GM12878 (cell line): Measurements from ENCODE around the gene COG1. TPM values are rescaled to one million over a fixed set of nuclear protein-coding genes. Genes with fewer than 3 reads are reported as not detected.
A peak's percentile ranks its signal among the peaks of the same experiment; 100 is the strongest.
"Not testable (repeated sequence)": the region's sequence is repeated elsewhere in the genome, so short reads cannot be mapped to it uniquely, and the experiment has no call there.

Source experiments
- ATAC-seq: fragments of 200-7000 bp; cut with Tn5 transposase; 3 replicates; pipeline ENCODE4 v1.9.1; 2020; ENCODE audit warnings: mild to moderate bottlenecking, moderate library complexity
- BruUV-seq: library from RNA; stranded (reverse); fragments of 400-500 nt; replicated peaks from 2 replicates; lab custom pipeline; 2021; lab: Mats Ljungman, UMichigan
- CTCF ChIA-PET: fragments of 300-600 bp; sonication (Branson Sonifier 250); formaldehyde crosslinking; extraction: SDS; loops from one replicate; lab custom pipeline; 2021; ENCODE audit warnings: inconsistent platforms; lab: Yijun Ruan, JAX
- POLR2A ChIA-PET: fragments of 350-600 bp; formaldehyde crosslinking; extraction: SDS; loops from one replicate; lab custom pipeline; 2021; ENCODE audit warnings: inconsistent platforms; lab: Charles Lee
- RAD21 ChIA-PET: fragments of 300-600 bp; sonication (Branson Sonifier 250); formaldehyde crosslinking; loops from one replicate; lab custom pipeline; 2023; ENCODE audit warnings: antibody characterized with exemption; ENCODE audit not compliant: unreplicated experiment; lab: Charles Lee
- SMC1A ChIA-PET: fragments of 300-600 bp; sonication (Branson Sonifier 250); formaldehyde crosslinking; loops from one replicate; lab custom pipeline; 2023; ENCODE audit not compliant: unreplicated experiment, uncharacterized antibody; lab: Charles Lee
- DNase-seq: peaks from one replicate; pipeline ENCODE4 v3.0.0-alpha.2; 2011; ENCODE audit warnings: low read depth, low spot score
- FAIRE-seq: peaks from 3 replicates; lab custom pipeline; 2011; peaks lifted over from hg19 to GRCh38; lab: Jason Lieb, UNC
- H2AFZ ChIP-seq: 2 replicates; pipeline ENCODE4 v1.6.0; 2011; ENCODE audit warnings: low read depth, low read length, control low read depth; ENCODE audit not compliant: control insufficient read depth
- H3K27ac ChIP-seq: 2 replicates; pipeline ENCODE4 v1.5.1; 2011; ENCODE audit warnings: control low read depth; ENCODE audit not compliant: control insufficient read depth, insufficient read depth
- H3K27me3 ChIP-seq, 2 experiments: replicated peaks in 1 of 2; 2 replicates each; pipeline versions ENCODE4 v1.6.0 to v1.6.1; 2011; ENCODE audit warnings: low read length in 1 of 2; ENCODE audit not compliant: control insufficient read depth in 2 of 2, insufficient read depth in 2 of 2
- H3K36me3 ChIP-seq, 2 experiments: 2 replicates each; pipeline ENCODE4 v1.5.1; 2011; ENCODE audit warnings: low read length in 1 of 2; ENCODE audit not compliant: control insufficient read depth in 2 of 2, insufficient read depth in 2 of 2
- H3K4me1 ChIP-seq: 2 replicates; pipeline ENCODE4 v1.6.1; 2011; ENCODE audit warnings: mild to moderate bottlenecking, low read length, moderate library complexity, mixed read lengths; ENCODE audit not compliant: control insufficient read depth, insufficient read depth
- H3K4me2 ChIP-seq: 2 replicates; pipeline ENCODE4 v1.6.0; 2011; ENCODE audit warnings: control low read depth; ENCODE audit not compliant: control insufficient read depth, insufficient read depth
- H3K4me3 ChIP-seq: fragments of 200-600 bp; sonication (generic); 2 replicates; pipeline ENCODE4 v1.5.1; 2016
- H3K79me2 ChIP-seq: 2 replicates; pipeline ENCODE4 v1.6.0; 2011; ENCODE audit warnings: low read length; ENCODE audit not compliant: control insufficient read depth, insufficient read depth
- H3K9ac ChIP-seq: 2 replicates; pipeline ENCODE4 v1.8.0; 2011; ENCODE audit warnings: low read length, control low read depth, mixed read lengths; ENCODE audit not compliant: control insufficient read depth, insufficient read depth
- H3K9me3 ChIP-seq: replicated peaks from 3 replicates; pipeline ENCODE4 v1.5.1; 2011; ENCODE audit warnings: mild to moderate bottlenecking, low read length; ENCODE audit not compliant: control insufficient read depth, insufficient read depth
- H4K20me1 ChIP-seq: 2 replicates; pipeline ENCODE4 v1.6.0; 2011; ENCODE audit not compliant: control insufficient read depth, insufficient read depth
- BHLHE40 ChIP-seq, 2 experiments: fragments of 450-650 bp in 1 of 2; IDR thresholded peaks; 2 replicates each; pipeline ENCODE4 v1.6.1; 2011 to 2017; ENCODE audit warnings: low read depth in 2 of 2, borderline replicate concordance in 1 of 2, improper control_type of control experiment in 1 of 2, low read length in 1 of 2, mild to moderate bottlenecking in 1 of 2
- WGBS: methylation state at CpG from one replicate; pipeline ENCODE4 v1.1.6; 2016; ENCODE audit warnings: low lambda C conversion rate; ENCODE audit not compliant: insufficient replicate concordance, insufficient coverage; ENCODE audit errors: missing lambda C conversion rate; 5-methylcytosine and 5-hydroxymethylcytosine counted together
- in situ Hi-C: fragments of 300-500 bp; cut with MboI; formaldehyde crosslinking; loops from 9 replicates; pipeline ENCODE4 v1.14.3; 2018; ENCODE audit warnings: mixed read lengths
- intact Hi-C: fragments of 100-400 bp; cut with micrococcal nuclease; formaldehyde crosslinking; loops from one replicate; pipeline ENCODE4 v1.14.2; 2022; ENCODE audit not compliant: unreplicated experiment
- polyA plus RNA-seq, 11 experiments: library from polyadenylated mRNA; depleted of rRNA in 4 of 11; unstranded in 6 of 11; stranded (reverse) in 5 of 11; fragments of >200 nt; fragmentation: Nextera tagmentation in 4 of 11; fragmentation: Illumina TruSeq in 1 of 11; extraction: Ambion mirVana in 4 of 11; extraction: Trizol in 1 of 11; gene quantifications; 1 replicate in 1 of 11; 2 replicates in 10 of 11; pipeline versions ENCODE4 v1.2.1 to v1.2.3, GENCODE V29; 2011 to 2016; ENCODE audit warnings: inconsistent platforms in 2 of 11, missing spikeins in 2 of 11, low read depth in 1 of 11
- total RNA-seq, 4 experiments: library from RNA; depleted of rRNA in 3 of 4; stranded (reverse); fragments of >200 nt in 3 of 4; fragmentation: Illumina TruSeq in 1 of 4; extraction: Trizol in 1 of 4; gene quantifications; 2 replicates each; pipeline versions ENCODE4 v1.2.1 to v1.2.3, GENCODE V29; 2013 to 2021
- TF ChIP-seq, protein P1 (sequence below): fragments of 450-650 bp; IDR thresholded peaks from 2 replicates; pipeline ENCODE4 v1.6.1; 2017; ENCODE audit warnings: mild to moderate bottlenecking, moderate library complexity

Gene COG1
- total and polyA plus RNA-seq, 10 of the 15 experiments (the other 5 are each of a cell fraction or from before 2014, with no cell fraction given), result 10.5 to 24.1 (median 18.1) TPM

DNA sequence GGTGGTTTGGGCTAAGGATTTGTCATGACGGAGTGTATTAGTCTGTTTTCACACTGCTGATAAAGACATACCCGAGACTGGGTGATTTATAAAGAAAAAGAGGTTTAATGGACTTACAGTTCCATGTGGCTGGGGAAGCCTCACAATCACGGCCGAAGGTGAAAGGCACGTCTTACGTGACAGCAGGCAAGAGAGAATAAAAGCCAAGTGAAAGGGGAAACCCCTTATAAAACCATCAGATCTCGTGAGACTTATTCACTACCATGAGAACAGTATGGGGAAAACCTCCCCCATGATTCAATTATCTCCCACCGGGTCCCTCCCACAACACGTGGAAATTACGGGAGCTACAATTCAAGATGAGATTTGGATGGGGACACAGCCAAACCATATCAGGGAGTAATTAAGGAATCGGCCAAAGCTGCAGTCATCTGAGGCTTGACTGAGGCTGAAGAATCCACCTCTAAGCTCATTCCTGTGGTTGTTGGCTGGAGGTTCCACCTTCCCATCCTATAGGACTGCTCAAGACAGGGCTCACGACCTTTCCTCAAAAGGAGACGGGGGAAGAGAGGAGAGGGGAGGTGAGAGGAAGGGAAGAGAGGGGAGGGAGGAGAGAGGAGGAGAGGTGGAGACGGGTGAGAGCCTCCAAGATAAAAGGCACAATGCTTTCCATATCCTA is 42.1 kb upstream of the COG1 start:
- TF ChIP-seq BHLHE40 (IDR thresholded peaks at IDR 0.05; ENCODE audit: borderline replicate concordance in 1 of 2, low read depth in 2 of 2, low read length in 1 of 2), result peak in 1 of 2 experiments; percentile 32; a peak in 1 of 4 replicates
- TF ChIP-seq, protein P1, sequence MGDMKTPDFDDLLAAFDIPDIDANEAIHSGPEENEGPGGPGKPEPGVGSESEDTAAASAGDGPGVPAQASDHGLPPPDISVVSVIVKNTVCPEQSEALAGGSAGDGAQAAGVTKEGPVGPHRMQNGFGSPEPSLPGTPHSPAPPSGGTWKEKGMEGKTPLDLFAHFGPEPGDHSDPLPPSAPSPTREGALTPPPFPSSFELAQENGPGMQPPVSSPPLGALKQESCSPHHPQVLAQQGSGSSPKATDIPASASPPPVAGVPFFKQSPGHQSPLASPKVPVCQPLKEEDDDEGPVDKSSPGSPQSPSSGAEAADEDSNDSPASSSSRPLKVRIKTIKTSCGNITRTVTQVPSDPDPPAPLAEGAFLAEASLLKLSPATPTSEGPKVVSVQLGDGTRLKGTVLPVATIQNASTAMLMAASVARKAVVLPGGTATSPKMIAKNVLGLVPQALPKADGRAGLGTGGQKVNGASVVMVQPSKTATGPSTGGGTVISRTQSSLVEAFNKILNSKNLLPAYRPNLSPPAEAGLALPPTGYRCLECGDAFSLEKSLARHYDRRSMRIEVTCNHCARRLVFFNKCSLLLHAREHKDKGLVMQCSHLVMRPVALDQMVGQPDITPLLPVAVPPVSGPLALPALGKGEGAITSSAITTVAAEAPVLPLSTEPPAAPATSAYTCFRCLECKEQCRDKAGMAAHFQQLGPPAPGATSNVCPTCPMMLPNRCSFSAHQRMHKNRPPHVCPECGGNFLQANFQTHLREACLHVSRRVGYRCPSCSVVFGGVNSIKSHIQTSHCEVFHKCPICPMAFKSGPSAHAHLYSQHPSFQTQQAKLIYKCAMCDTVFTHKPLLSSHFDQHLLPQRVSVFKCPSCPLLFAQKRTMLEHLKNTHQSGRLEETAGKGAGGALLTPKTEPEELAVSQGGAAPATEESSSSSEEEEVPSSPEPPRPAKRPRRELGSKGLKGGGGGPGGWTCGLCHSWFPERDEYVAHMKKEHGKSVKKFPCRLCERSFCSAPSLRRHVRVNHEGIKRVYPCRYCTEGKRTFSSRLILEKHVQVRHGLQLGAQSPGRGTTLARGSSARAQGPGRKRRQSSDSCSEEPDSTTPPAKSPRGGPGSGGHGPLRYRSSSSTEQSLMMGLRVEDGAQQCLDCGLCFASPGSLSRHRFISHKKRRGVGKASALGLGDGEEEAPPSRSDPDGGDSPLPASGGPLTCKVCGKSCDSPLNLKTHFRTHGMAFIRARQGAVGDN, result 0 out of 2 replicates have a peak, but pooled peaks have one; percentile 36
- H3K79me2 ChIP-seq, ATAC-seq, BruUV-seq, DNase-seq, intact Hi-C loops, H4K20me1 ChIP-seq, H3K9ac ChIP-seq, H3K4me2 ChIP-seq, H3K36me3 ChIP-seq, H3K27me3 ChIP-seq, FAIRE-seq, H3K9me3 ChIP-seq, H3K27ac ChIP-seq: not testable (repeated sequence)
- peaks cover 21% of the 10 kb centered on the region for H3K4me1 ChIP-seq
- 0 out of 2 replicates have a peak overlapping the region, but pooled peaks have one; percentile 2 for H3K4me3 ChIP-seq
- WGBS, result 26% methylated on average over 14 of the region's 14 CpGs
- RAD21 ChIA-PET, result interaction anchor here (0.6 to 1.0 kb wide), 2 partner anchors 16 to 165 kb away, joined by 3 to 4 read pairs; no protein-coding TSS in a partner anchor
- CTCF ChIA-PET, result interaction anchor here (1.0 to 1.6 kb wide), 2 partner anchors 165 to 166 kb away, joined by 3 to 4 read pairs; no protein-coding TSS in a partner anchor
- POLR2A ChIA-PET, result interaction anchor here (1.1 kb wide), 1 partner anchor 22 kb away, joined by 7 read pairs; no protein-coding TSS in a partner anchor
- peak overlapping the region; percentile 24 for H2AFZ ChIP-seq
- SMC1A ChIA-PET, result interaction anchor here (2.3 kb wide), 1 partner anchor 165 kb away, joined by 8 read pairs; no protein-coding TSS in a partner anchor
- in situ Hi-C loops, result loop anchor here (10.0 kb wide), 1 partner anchor 586 kb away; no protein-coding TSS in a partner anchor
